IMR-90 (cell line): ENCODE data around the gene RNF166. TPM values are rescaled to one million over a fixed set of nuclear protein-coding genes. Genes with fewer than 3 reads are reported as not detected.

ENCODE experiments used
- ATAC-seq: fragments of 200-7000 bp; cut with Tn5 transposase; 2 replicates; pipeline ENCODE4 v1.9.1; 2020; ENCODE audit warnings: low read depth, mild to moderate bottlenecking, moderate library complexity
- BruUV-seq: library from RNA; stranded (reverse); fragments of 400-500 nt; replicated peaks from 2 replicates; lab custom pipeline; 2021; lab: Mats Ljungman, UMichigan
- CTCF ChIA-PET: fragments of 300-600 bp; formaldehyde crosslinking; extraction: SDS; loops from one replicate; lab custom pipeline; 2021; ENCODE audit warnings: antibody characterized with exemption; lab: Yijun Ruan, JAX
- POLR2A ChIA-PET: fragments of 300-600 bp; sonication (Branson Sonifier 250); formaldehyde crosslinking; loops from one replicate; lab custom pipeline; 2022; ENCODE audit warnings: antibody characterized with exemption; ENCODE audit not compliant: unreplicated experiment; lab: Charles Lee
- DNase-seq: peaks from one replicate; pipeline ENCODE4 v3.0.0; 2013
- H2AFZ ChIP-seq: replicated peaks from 2 replicates; pipeline ENCODE3; 2013; ENCODE audit warnings: low read length, mild to moderate bottlenecking; ENCODE audit not compliant: poor library complexity
- H2AK5ac ChIP-seq: 2 replicates; pipeline ENCODE4 v1.6.1; 2013; ENCODE audit warnings: low read depth, low read length, inconsistent platforms
- H2AK9ac ChIP-seq: replicated peaks from 2 replicates; pipeline ENCODE3; 2013; ENCODE audit warnings: mild to moderate bottlenecking, low read depth, low read length, moderate library complexity; ENCODE audit not compliant: poor library complexity
- H2BK120ac ChIP-seq: 2 replicates; pipeline ENCODE4 v1.6.1; 2013; ENCODE audit warnings: low read depth, low read length, inconsistent platforms
- H2BK15ac ChIP-seq: 3 replicates; pipeline ENCODE4 v1.6.1; 2013; ENCODE audit warnings: low read depth, low read length, inconsistent platforms
- H2BK20ac ChIP-seq: 2 replicates; pipeline ENCODE4 v1.6.1; 2013; ENCODE audit warnings: low read depth, mild to moderate bottlenecking, inconsistent platforms, low read length, moderate library complexity
- H2BK5ac ChIP-seq: 2 replicates; pipeline ENCODE4 v1.6.1; 2013; ENCODE audit warnings: mild to moderate bottlenecking, low read depth, low read length, inconsistent platforms; ENCODE audit not compliant: poor library complexity, severe bottlenecking
- H3K14ac ChIP-seq: replicated peaks from 2 replicates; pipeline ENCODE4 v1.6.1; 2013; ENCODE audit warnings: low read depth, low read length, inconsistent platforms
- H3K18ac ChIP-seq: 2 replicates; pipeline ENCODE4 v1.6.1; 2013; ENCODE audit warnings: low read depth, low read length, control low read depth
- H3K23ac ChIP-seq: 2 replicates; pipeline ENCODE4 v1.6.1; 2013; ENCODE audit warnings: low read depth, low read length, inconsistent platforms
- H3K27ac ChIP-seq: 2 replicates; pipeline ENCODE4 v1.5.1; 2013; ENCODE audit warnings: mild to moderate bottlenecking, control low read depth, low read length; ENCODE audit not compliant: insufficient read depth
- H3K27me3 ChIP-seq: 2 replicates; pipeline ENCODE4 v1.6.1; 2013; ENCODE audit warnings: low read length; ENCODE audit not compliant: control insufficient read depth, insufficient read depth
- H3K36me3 ChIP-seq: 2 replicates; pipeline ENCODE4 v1.6.1; 2013; ENCODE audit warnings: low read length, mixed read lengths; ENCODE audit not compliant: control insufficient read depth, insufficient read depth
- H3K4ac ChIP-seq: 2 replicates; pipeline ENCODE4 v1.6.1; 2013; ENCODE audit warnings: low read depth, low read length, inconsistent platforms
- H3K4me1 ChIP-seq: 2 replicates; pipeline ENCODE4 v1.6.1; 2013; ENCODE audit warnings: low read length, mixed read lengths; ENCODE audit not compliant: control insufficient read depth, insufficient read depth
- H3K4me2 ChIP-seq: 2 replicates; pipeline ENCODE4 v1.6.1; 2013; ENCODE audit warnings: low read depth, mild to moderate bottlenecking, control low read depth, low read length, moderate library complexity
- H3K4me3 ChIP-seq: 2 replicates; pipeline ENCODE4 v1.5.1; 2013; ENCODE audit warnings: low read depth, mild to moderate bottlenecking, control low read depth, low read length, moderate library complexity; ENCODE audit not compliant: insufficient read depth
- H3K56ac ChIP-seq: 2 replicates; pipeline ENCODE4 v1.6.1; 2013; ENCODE audit warnings: low read length, inconsistent platforms; ENCODE audit not compliant: insufficient read depth; ENCODE audit errors: extremely low read depth
- H3K79me1 ChIP-seq, 2 experiments: 2 replicates each; pipeline ENCODE4 v1.6.1; 2013; ENCODE audit warnings: low read length in 2 of 2, inconsistent platforms in 1 of 2, low read depth in 1 of 2
- H3K9ac ChIP-seq: 2 replicates; pipeline ENCODE4 v1.6.1; 2013; ENCODE audit warnings: low read depth, low read length, control low read depth
- H3K9me1 ChIP-seq: 2 replicates; pipeline ENCODE4 v1.6.1; 2013; ENCODE audit warnings: low read length, inconsistent platforms; ENCODE audit not compliant: insufficient read depth
- H3K9me3 ChIP-seq: 2 replicates; pipeline ENCODE4 v1.6.1; 2013; ENCODE audit warnings: low read length; ENCODE audit not compliant: control insufficient read depth, insufficient read depth
- H4K20me1 ChIP-seq: 2 replicates; pipeline ENCODE4 v1.6.1; 2013; ENCODE audit warnings: low read length, inconsistent platforms; ENCODE audit not compliant: insufficient read depth
- H4K5ac ChIP-seq: 2 replicates; pipeline ENCODE4 v1.6.1; 2013; ENCODE audit warnings: mild to moderate bottlenecking, low read depth, low read length, control low read depth
- H4K8ac ChIP-seq, 2 experiments: 2 replicates each; pipeline ENCODE4 v1.6.1; 2013; ENCODE audit warnings: low read depth in 2 of 2, low read length in 2 of 2, control low read depth in 1 of 2, inconsistent platforms in 1 of 2
- H4K91ac ChIP-seq: 2 replicates; pipeline ENCODE4 v1.6.1; 2013; ENCODE audit warnings: low read depth, low read length, inconsistent platforms; ENCODE audit not compliant: insufficient read depth
- CHD1 ChIP-seq: IDR thresholded peaks from 2 replicates; pipeline ENCODE4 v1.6.1; 2012; ENCODE audit warnings: low read depth, low read length, improper control_type of control experiment
- FOS ChIP-seq: fragments of 150-350 bp; IDR thresholded peaks from 2 replicates; pipeline ENCODE4 v1.6.1; 2016; ENCODE audit warnings: low read depth, low read length
- MAZ ChIP-seq: IDR thresholded peaks from 2 replicates; pipeline ENCODE4 v1.6.1; 2012; ENCODE audit warnings: low read depth, mild to moderate bottlenecking, low read length, improper control_type of control experiment, moderate library complexity, borderline replicate concordance
- MXI1 ChIP-seq: IDR thresholded peaks from 2 replicates; pipeline ENCODE4 v1.6.1; 2012; ENCODE audit warnings: low read depth, mild to moderate bottlenecking, low read length, moderate library complexity, borderline replicate concordance
- NFE2L2 ChIP-seq: fragments of 150-350 bp; IDR thresholded peaks from 2 replicates; pipeline ENCODE4 v1.6.1; 2016; ENCODE audit warnings: low read depth, mild to moderate bottlenecking, low read length
- RCOR1 ChIP-seq: IDR thresholded peaks from 2 replicates; pipeline ENCODE4 v1.6.1; 2012; ENCODE audit warnings: mild to moderate bottlenecking, low read length, improper control_type of control experiment; ENCODE audit not compliant: insufficient replicate concordance
- SMC3 ChIP-seq: fragments of 150-350 bp; IDR thresholded peaks from 2 replicates; pipeline ENCODE4 v1.6.1; 2016; ENCODE audit warnings: low read depth, mild to moderate bottlenecking, antibody characterized with exemption, low read length, moderate library complexity
- WGBS, 2 experiments: methylation state at CpG; one replicate each; pipeline versions ENCODE4 v1.1.5 to v1.1.7; 2013; ENCODE audit warnings: missing lambda C conversion rate in 2 of 2; ENCODE audit not compliant: insufficient read length in 1 of 2; ENCODE audit errors: extremely low coverage in 2 of 2; 5-methylcytosine and 5-hydroxymethylcytosine counted together
- dilution Hi-C: fragments of 300-500 bp; cut with HindIII; formaldehyde crosslinking; loops from one replicate; pipeline ENCODE4 v1.14.3; 2018; ENCODE audit warnings: low sequenced_read_pairs; ENCODE audit not compliant: unreplicated experiment
- in situ Hi-C: fragments of 300-500 bp; cut with MboI; formaldehyde crosslinking; loops from 3 replicates; pipeline ENCODE4 v1.14.3; 2019; ENCODE audit warnings: low sequenced_read_pairs, inconsistent platforms, mixed read lengths
- intact Hi-C: fragments of 100-400 bp; cut with micrococcal nuclease; formaldehyde crosslinking; loops from 2 replicates; pipeline ENCODE4 v1.10.0; 2022
- polyA plus RNA-seq, 3 experiments: library from polyadenylated mRNA; depleted of rRNA; stranded (reverse); fragments of >200 nt; gene quantifications; 2 replicates each; pipeline ENCODE4 v1.2.3, GENCODE V29; 2012; ENCODE audit warnings: low replicate concordance in 1 of 3
- total RNA-seq: library from RNA; depleted of rRNA; stranded (reverse); fragments of >200 nt; gene quantifications from 2 replicates; pipeline ENCODE4 v1.2.3, GENCODE V29; 2012

Gene RNF166
- total and polyA plus RNA-seq, 2 of the 4 experiments (the other 2 are of a cell fraction), result 8.1 to 17.4 TPM

DNA sequence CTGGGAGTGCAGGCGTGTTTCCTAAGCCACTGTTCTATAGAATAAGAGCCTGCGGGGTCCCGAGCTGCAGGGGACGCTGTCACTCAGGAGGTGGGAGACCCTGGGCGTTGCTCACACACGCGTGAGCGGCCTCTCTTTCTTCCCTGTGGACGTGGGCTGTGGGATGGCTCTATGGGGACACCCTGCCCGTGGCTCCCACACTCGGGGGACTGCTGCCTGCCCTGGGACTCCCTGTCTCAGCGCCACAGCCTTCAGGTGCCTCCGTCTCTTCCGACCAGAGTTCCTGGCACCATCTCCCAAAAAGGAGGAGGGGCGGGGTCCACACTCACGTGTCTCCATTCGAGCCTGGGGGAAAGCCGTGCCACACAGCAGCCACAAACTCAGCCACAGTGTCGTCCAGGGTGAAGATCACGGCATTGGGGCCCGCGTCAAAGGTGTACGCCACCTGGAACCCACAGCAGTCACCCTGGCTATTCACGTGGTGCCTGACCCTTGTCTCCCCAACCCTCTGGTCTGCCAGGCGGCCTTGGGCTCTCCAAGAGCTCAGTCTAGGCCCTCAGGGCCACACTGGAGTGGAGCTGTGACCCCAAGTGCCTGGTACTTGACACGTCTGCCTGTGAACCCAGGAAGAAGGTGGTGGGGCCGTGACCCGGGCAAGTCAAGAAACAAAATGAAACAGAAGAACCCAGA lies 51.7 kb downstream of the RNF166 start:
- H3K18ac ChIP-seq, result no peak overlapping the region
- no peak overlapping the region for H3K4me3 ChIP-seq
- ATAC-seq (no peak), DNase-seq (no peak)
- peaks cover 0 to 28% of the 10 kb centered on the region in 2 experiments; a peak in 3 of 4 replicates for H3K79me1 ChIP-seq
- BruUV-seq, result no TSS peak
- H3K9ac ChIP-seq, result no peak overlapping the region
- H3K9me1 ChIP-seq, result no peaks in the 10 kb centered on the region
- dilution Hi-C loops (no loop called here), intact Hi-C loops (no loop called here), in situ Hi-C loops (no loop called here)
- no peak overlapping the region for H2BK20ac ChIP-seq
- H2BK120ac ChIP-seq, result no peak overlapping the region
- H3K4ac ChIP-seq, result no peak overlapping the region
- TF ChIP-seq RCOR1 (no peak), FOS (no peak), SMC3 (no peak), MXI1 (no peak), NFE2L2 (no peak), MAZ (no peak), CHD1 (no peak)
- no peak overlapping the region for H3K23ac ChIP-seq
- H2BK5ac ChIP-seq, result no peak overlapping the region
- H2AFZ ChIP-seq, result peak overlapping the region; percentile 32
- peaks cover 3% of the 10 kb centered on the region; the same call in 1 of the 2 replicates for H4K20me1 ChIP-seq
- H3K9me3 ChIP-seq, result no peaks in the 10 kb centered on the region
- H3K14ac ChIP-seq, result no peak overlapping the region
- H2BK15ac ChIP-seq, result no peak overlapping the region
- H3K4me1 ChIP-seq, result peaks cover 5% of the 10 kb centered on the region; the same call in 1 of the 2 replicates
- ChIA-PET POLR2A (no interaction called here), CTCF (no interaction called here)
- peak overlapping the region; percentile 28 for H2AK9ac ChIP-seq
- 93% methylated on average over 25 of the region's 28 CpGs; no CpG with 5 or more reads in 1 of the 2 experiments for WGBS, 2 experiments
- no peak overlapping the region for H3K56ac ChIP-seq
- peaks cover 13% of the 10 kb centered on the region for H3K36me3 ChIP-seq
- no peaks in the 10 kb centered on the region for H3K27me3 ChIP-seq
- no peak overlapping the region for H4K5ac ChIP-seq
- no peak overlapping the region for H4K8ac ChIP-seq
- H3K27ac ChIP-seq, result no peak overlapping the region
- no peak overlapping the region for H2AK5ac ChIP-seq
- H4K91ac ChIP-seq, result no peak overlapping the region
- H3K4me2 ChIP-seq, result no peak overlapping the region
